ENCODE results near the gene CARNS1. TPM values are rescaled to one million over a fixed set of nuclear protein-coding genes. Genes with fewer than 3 reads are reported as not detected.

The CARNS1 gene
- total and polyA plus RNA-seq, 2 of the 13 experiments (the other 11 are each of a cell fraction or from before 2014, with no cell fraction given) = not detected

DNA sequence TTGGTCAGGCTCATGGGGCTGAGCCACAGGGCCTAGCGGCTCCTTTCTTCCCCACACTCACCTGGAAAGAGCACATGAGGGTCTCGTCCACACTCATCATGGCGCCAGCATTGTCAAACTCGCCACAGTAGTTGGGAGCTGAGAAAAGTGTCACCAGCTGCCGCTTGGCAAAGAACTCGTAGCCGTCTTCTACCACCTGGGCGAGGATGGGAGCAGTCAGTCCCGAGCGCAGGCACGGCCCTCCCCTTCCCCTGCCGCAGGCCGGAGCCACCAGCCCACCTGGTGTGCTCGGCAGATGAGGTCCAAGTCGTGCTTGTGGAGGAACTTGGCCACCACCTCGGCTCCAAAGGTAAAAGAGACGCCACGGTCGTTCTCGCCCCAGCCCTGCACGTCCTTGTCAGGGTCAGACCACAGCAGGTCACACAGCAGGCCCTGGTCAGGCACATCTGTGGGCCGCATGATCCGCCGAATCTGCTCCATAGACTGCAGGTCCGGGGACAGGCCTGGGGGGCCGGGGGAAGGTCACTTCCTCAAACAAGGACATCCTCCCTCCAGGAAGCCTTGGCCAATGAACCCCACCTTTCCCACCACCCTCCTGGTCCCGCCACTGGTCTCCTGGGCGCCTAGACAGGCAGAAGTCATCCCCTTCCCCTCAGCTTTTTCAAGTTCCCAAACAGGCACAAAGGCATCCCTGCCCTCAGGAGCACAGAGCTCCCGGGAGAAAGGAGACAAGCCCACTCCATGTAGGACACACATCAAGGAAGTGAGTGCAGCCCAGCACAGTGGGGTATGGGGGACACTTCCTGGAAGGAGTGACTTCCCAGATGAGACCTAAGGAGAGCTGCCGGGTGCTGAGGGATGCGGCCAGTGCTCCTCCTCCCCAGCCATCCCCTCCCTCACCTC, 16.6 kb upstream of the CARNS1 start (continued):
- TF ChIP-seq ZNF207 (IDR thresholded peaks at IDR 0.05; ENCODE audit: borderline replicate concordance) (no peak), EHMT2 (IDR thresholded peaks at IDR 0.05; ENCODE audit: borderline replicate concordance, low read depth, low read length) (no peak), SYNCRIP (IDR thresholded peaks at IDR 0.05; ENCODE audit: insufficient read depth, low read depth, low read length) (no peak)

- POLR2A ChIA-PET = interaction anchor here (0.7 to 6.2 kb wide), 9 partner anchors 8 to 105 kb away, joined by 3 to 81 read pairs (median 14); partner anchors contain the start of genes AIP, CLCF1, PITPNM1 and RAD9A
- no TSS peak for BruUV-seq (replicated peaks)
- peaks cover 17 to 27% of the 10 kb centered on the region in 2 experiments; a peak in 4 of 5 replicates for H3K36me3 ChIP-seq (replicated peaks in 1 of 2; ENCODE audit: control insufficient read depth in 1 of 2, insufficient read depth in 2 of 2, low read length in 2 of 2)
- H3K79me2 ChIP-seq (ENCODE audit: insufficient read depth, low read length) = peaks cover 14% of the 10 kb centered on the region
- H4K20me1 ChIP-seq (ENCODE audit: insufficient read depth, low read length) = peaks cover 3% of the 10 kb centered on the region; the same call in 1 of the 2 replicates
- no peaks in the 10 kb centered on the region for H3K9me3 ChIP-seq (ENCODE audit: low read length)
- no peak for FAIRE-seq
- in situ Hi-C loops (cut with HindIII; ENCODE audit: extremely low pct_ligation_motif_present, low pct_unique_long_range_greater_than_20kb) (loop anchor here (5.0 kb wide), 2 partner anchors 67 to 107 kb away; partner anchors contain the start of genes CDK2AP2, PITPNM1 and TMEM134), intact Hi-C loops (cut with micrococcal nuclease; ENCODE audit: unreplicated experiment) (no loop called here)
- H3K4me2 ChIP-seq (ENCODE audit: low read depth, low read length) = peak overlapping the region; percentile 88
- WGBS (ENCODE audit: low lambda C conversion rate) = 54% methylated on average over 11 of the region's 23 CpGs
- H3K27ac ChIP-seq (ENCODE audit: extremely low read length, insufficient read depth, low read length) = peak overlapping the region; percentile 84
- no peak overlapping the region for H2AFZ ChIP-seq (ENCODE audit: low read length)
- H3K4me3 ChIP-seq (replicated peaks in 1 of 3; ENCODE audit: insufficient read depth in 1 of 3, low read depth in 2 of 3, low read length in 3 of 3) = peak overlapping the region; percentile 77 to 98 (median 94)
- peak overlapping the region; percentile 93 for H3K9ac ChIP-seq (ENCODE audit: insufficient read depth, low read depth, low read length)
- DNase-seq (ENCODE audit: low spot score) = no peak
- TF ChIP-seq, protein P1, sequence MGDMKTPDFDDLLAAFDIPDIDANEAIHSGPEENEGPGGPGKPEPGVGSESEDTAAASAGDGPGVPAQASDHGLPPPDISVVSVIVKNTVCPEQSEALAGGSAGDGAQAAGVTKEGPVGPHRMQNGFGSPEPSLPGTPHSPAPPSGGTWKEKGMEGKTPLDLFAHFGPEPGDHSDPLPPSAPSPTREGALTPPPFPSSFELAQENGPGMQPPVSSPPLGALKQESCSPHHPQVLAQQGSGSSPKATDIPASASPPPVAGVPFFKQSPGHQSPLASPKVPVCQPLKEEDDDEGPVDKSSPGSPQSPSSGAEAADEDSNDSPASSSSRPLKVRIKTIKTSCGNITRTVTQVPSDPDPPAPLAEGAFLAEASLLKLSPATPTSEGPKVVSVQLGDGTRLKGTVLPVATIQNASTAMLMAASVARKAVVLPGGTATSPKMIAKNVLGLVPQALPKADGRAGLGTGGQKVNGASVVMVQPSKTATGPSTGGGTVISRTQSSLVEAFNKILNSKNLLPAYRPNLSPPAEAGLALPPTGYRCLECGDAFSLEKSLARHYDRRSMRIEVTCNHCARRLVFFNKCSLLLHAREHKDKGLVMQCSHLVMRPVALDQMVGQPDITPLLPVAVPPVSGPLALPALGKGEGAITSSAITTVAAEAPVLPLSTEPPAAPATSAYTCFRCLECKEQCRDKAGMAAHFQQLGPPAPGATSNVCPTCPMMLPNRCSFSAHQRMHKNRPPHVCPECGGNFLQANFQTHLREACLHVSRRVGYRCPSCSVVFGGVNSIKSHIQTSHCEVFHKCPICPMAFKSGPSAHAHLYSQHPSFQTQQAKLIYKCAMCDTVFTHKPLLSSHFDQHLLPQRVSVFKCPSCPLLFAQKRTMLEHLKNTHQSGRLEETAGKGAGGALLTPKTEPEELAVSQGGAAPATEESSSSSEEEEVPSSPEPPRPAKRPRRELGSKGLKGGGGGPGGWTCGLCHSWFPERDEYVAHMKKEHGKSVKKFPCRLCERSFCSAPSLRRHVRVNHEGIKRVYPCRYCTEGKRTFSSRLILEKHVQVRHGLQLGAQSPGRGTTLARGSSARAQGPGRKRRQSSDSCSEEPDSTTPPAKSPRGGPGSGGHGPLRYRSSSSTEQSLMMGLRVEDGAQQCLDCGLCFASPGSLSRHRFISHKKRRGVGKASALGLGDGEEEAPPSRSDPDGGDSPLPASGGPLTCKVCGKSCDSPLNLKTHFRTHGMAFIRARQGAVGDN (CRISPR knock-in tag; IDR thresholded peaks at IDR 0.05) = 0 out of 2 replicates have a peak, but pooled peaks have one; percentile 2
- TF ChIP-seq ARNT2 (CRISPR knock-in tag; IDR thresholded peaks at IDR 0.05; ENCODE audit: low read depth) = no peak
- no peak for ATAC-seq
- CTCF ChIA-PET (ENCODE audit: low intra/inter-chr PET ratio, low total read pairs) = no interaction called here
- H3K27me3 ChIP-seq (ENCODE audit: control insufficient read depth in 1 of 2, insufficient read depth in 2 of 2, low read length in 2 of 2) = no peaks in the 10 kb centered on the region
- H3K4me1 ChIP-seq (ENCODE audit: insufficient read depth, low read length) = peaks cover 47% of the 10 kb centered on the region
Observed at GRCh38 chr11:67400251-67400941, 15.1 kb upstream of the CARNS1 start.
